ENCODE measurements around the gene ARID3B. TPM values are rescaled to one million over a fixed set of nuclear protein-coding genes. Genes with fewer than 3 reads are reported as not detected.
A peak's percentile ranks its signal among the peaks of the same experiment; 100 is the strongest.

ARID3B gene
- total RNA-seq, 1 experiment from 2014 or later = 19.0 TPM

- H3K4me3 ChIP-seq (ENCODE audit: low read length) = no peak overlapping the region
- DNase-seq (no peak), ATAC-seq (no peak)
- peaks cover 34% of the 10 kb centered on the region for H3K4me1 ChIP-seq (ENCODE audit: insufficient read depth, low read length)
- H3K27ac ChIP-seq (ENCODE audit: low read length) = no peak overlapping the region
- POLR2A ChIA-PET (ENCODE audit: unreplicated experiment) = no interaction called here
- CTCF ChIA-PET = no interaction called here
- H2AFZ ChIP-seq (ENCODE audit: low read length) = no peak overlapping the region
- no peak overlapping the region for H3K4me2 ChIP-seq (ENCODE audit: low read length)
- no peaks in the 10 kb centered on the region for H4K20me1 ChIP-seq (ENCODE audit: low read length)
- no peaks in the 10 kb centered on the region for H3K9me3 ChIP-seq (ENCODE audit: low read length)
- no TSS peak for BruUV-seq (replicated peaks)
- H3F3A ChIP-seq (ENCODE audit: low read length, unreplicated experiment) = peaks cover 3% of the 10 kb centered on the region
- intact Hi-C loops (cut with micrococcal nuclease) = no loop called here
- no peaks in the 10 kb centered on the region for H3K27me3 ChIP-seq (ENCODE audit: low read length)
- H3K9ac ChIP-seq (ENCODE audit: low read length) = no peak overlapping the region
- H3K36me3 ChIP-seq (ENCODE audit: low read depth, low read length) = no peaks in the 10 kb centered on the region
- no peaks in the 10 kb centered on the region for H3K79me2 ChIP-seq (ENCODE audit: low read length)
- H3K9me2 ChIP-seq (replicated peaks; ENCODE audit: low read length) = no peaks in the 10 kb centered on the region
- TF ChIP-seq EZH2 (IDR thresholded peaks at IDR 0.05; ENCODE audit: low read length, unreplicated experiment) (no peak), EZH2phosphoT487 (IDR thresholded peaks at IDR 0.05; ENCODE audit: borderline replicate concordance, low read length) (no peak)
- TF ChIP-seq, protein P1, sequence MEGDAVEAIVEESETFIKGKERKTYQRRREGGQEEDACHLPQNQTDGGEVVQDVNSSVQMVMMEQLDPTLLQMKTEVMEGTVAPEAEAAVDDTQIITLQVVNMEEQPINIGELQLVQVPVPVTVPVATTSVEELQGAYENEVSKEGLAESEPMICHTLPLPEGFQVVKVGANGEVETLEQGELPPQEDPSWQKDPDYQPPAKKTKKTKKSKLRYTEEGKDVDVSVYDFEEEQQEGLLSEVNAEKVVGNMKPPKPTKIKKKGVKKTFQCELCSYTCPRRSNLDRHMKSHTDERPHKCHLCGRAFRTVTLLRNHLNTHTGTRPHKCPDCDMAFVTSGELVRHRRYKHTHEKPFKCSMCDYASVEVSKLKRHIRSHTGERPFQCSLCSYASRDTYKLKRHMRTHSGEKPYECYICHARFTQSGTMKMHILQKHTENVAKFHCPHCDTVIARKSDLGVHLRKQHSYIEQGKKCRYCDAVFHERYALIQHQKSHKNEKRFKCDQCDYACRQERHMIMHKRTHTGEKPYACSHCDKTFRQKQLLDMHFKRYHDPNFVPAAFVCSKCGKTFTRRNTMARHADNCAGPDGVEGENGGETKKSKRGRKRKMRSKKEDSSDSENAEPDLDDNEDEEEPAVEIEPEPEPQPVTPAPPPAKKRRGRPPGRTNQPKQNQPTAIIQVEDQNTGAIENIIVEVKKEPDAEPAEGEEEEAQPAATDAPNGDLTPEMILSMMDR (conservative IDR thresholded peaks at IDR 0.05; ENCODE audit: low read depth, low read length) = no peak
Measured at GRCh38 chr15:74502301-74502700, 38.7 kb upstream of the ARID3B start.

DNA sequence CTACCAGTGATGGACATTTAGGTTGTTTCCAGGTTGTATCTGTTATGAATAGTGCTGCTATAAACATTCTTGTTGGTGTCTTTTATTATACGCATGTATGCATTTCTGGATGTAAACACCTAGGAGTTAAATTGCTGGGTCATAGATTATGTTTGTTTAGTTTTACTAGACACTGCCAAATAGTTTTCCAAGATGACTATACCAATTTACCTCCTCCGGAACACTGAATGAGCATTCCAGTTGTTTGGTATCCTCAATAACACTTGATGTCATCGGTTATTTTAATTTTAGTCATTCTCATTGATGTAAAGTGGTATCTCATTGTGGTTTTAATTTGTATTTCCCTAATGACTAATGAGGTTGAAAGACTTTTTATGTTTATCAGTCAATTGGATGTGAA lies 36.6 kb upstream of the ARID3B start:
- Histone ChIP-seq H4K20me1 (ENCODE audit: low read length) (no peaks in the 10 kb centered on the region), H3F3A (ENCODE audit: low read length, unreplicated experiment) (peaks cover 3% of the 10 kb centered on the region), H3K27ac (ENCODE audit: low read length) (peak overlapping the region; percentile 89), H3K9ac (ENCODE audit: low read length) (no peak overlapping the region), H3K9me3 (ENCODE audit: low read length) (no peaks in the 10 kb centered on the region), H2AFZ (ENCODE audit: low read length) (no peak overlapping the region), H3K4me1 (ENCODE audit: insufficient read depth, low read length) (peaks cover 28% of the 10 kb centered on the region), H3K36me3 (ENCODE audit: low read depth, low read length) (no peaks in the 10 kb centered on the region), H3K27me3 (ENCODE audit: low read length) (no peaks in the 10 kb centered on the region), H3K9me2 (replicated peaks; ENCODE audit: low read length) (no peaks in the 10 kb centered on the region), H3K4me3 (ENCODE audit: low read length) (no peak overlapping the region), H3K4me2 (ENCODE audit: low read length) (peak overlapping the region; percentile 50), H3K79me2 (ENCODE audit: low read length) (no peaks in the 10 kb centered on the region)
- TF ChIP-seq EZH2 (IDR thresholded peaks at IDR 0.05; ENCODE audit: low read length, unreplicated experiment) = no peak
- TF ChIP-seq EZH2phosphoT487 (IDR thresholded peaks at IDR 0.05; ENCODE audit: borderline replicate concordance, low read length) = no peak
- TF ChIP-seq, protein P1 (conservative IDR thresholded peaks at IDR 0.05; ENCODE audit: low read depth, low read length) = no peak
- DNase-seq (peak; percentile 83), ATAC-seq (peak; percentile 87)
- intact Hi-C loops (cut with micrococcal nuclease) = loop anchor here (1.0 kb wide), 1 partner anchor 20 kb away; no protein-coding TSS in a partner anchor
- POLR2A ChIA-PET (ENCODE audit: unreplicated experiment) = no interaction called here
- BruUV-seq (replicated peaks) = no TSS peak
- CTCF ChIA-PET = no interaction called here

GRCh38 chr15:74504836-74505235 lies 36.2 kb upstream of the ARID3B start:
- Histone ChIP-seq H3K79me2 (ENCODE audit: low read length) (no peaks in the 10 kb centered on the region), H3K27me3 (ENCODE audit: low read length) (no peaks in the 10 kb centered on the region), H2AFZ (ENCODE audit: low read length) (no peak overlapping the region), H3K36me3 (ENCODE audit: low read depth, low read length) (no peaks in the 10 kb centered on the region), H3F3A (ENCODE audit: low read length, unreplicated experiment) (peaks cover 3% of the 10 kb centered on the region), H3K27ac (ENCODE audit: low read length) (peak overlapping the region; percentile 89), H3K9me3 (ENCODE audit: low read length) (no peaks in the 10 kb centered on the region), H3K4me3 (ENCODE audit: low read length) (no peak overlapping the region), H3K4me2 (ENCODE audit: low read length) (peak overlapping the region; percentile 50), H4K20me1 (ENCODE audit: low read length) (no peaks in the 10 kb centered on the region), H3K9ac (ENCODE audit: low read length) (peak overlapping the region; percentile 59), H3K4me1 (ENCODE audit: insufficient read depth, low read length) (peaks cover 28% of the 10 kb centered on the region), H3K9me2 (replicated peaks; ENCODE audit: low read length) (no peaks in the 10 kb centered on the region)
- ChIA-PET POLR2A (ENCODE audit: unreplicated experiment) (no interaction called here), CTCF (no interaction called here)
- no TSS peak for BruUV-seq (replicated peaks)
- intact Hi-C loops (cut with micrococcal nuclease) = loop anchor here (1.0 kb wide), 1 partner anchor 19 kb away; no protein-coding TSS in a partner anchor
- ATAC-seq (no peak), DNase-seq (no peak)
- TF ChIP-seq, protein P1 (conservative IDR thresholded peaks at IDR 0.05; ENCODE audit: low read depth, low read length) = no peak
- TF ChIP-seq EZH2phosphoT487 (IDR thresholded peaks at IDR 0.05; ENCODE audit: borderline replicate concordance, low read length) (no peak), EZH2 (IDR thresholded peaks at IDR 0.05; ENCODE audit: low read length, unreplicated experiment) (no peak)
